HG03354 (cell line): ENCODE measurements around the gene FOLH1.
"Not testable (repeated sequence)": the region's sequence is repeated elsewhere in the genome, so short reads cannot be mapped to it uniquely, and the experiment has no call there.

Source experiments
- ATAC-seq: cut with Tn5 transposase; IDR thresholded peaks from one replicate; pipeline ENCODE4 v1.9.1; 2021; ENCODE audit warnings: mild to moderate bottlenecking; ENCODE audit not compliant: unreplicated experiment, poor library complexity, severe bottlenecking

FOLH1 gene

GRCh38 chr11:49208006-49208721 lies at the start of gene FOLH1:
FOLH1 (minus strand) TSS chr11:49208602; CDS start chr11:49208409, 193 bp downstream.
- no peak for ATAC-seq

- not testable (repeated sequence) for ATAC-seq
Observed at GRCh38 chr11:49255148-49255547, 46.7 kb upstream of the FOLH1 start.

- not testable (repeated sequence) for ATAC-seq
Observed at GRCh38 chr11:49251212-49251611, 42.8 kb upstream of the FOLH1 start.

GRCh38 chr11:49250398-49251115 lies 42.2 kb upstream of the FOLH1 start:
- not testable (repeated sequence) for ATAC-seq

- ATAC-seq = not testable (repeated sequence)
Observed at GRCh38 chr11:49249363-49249762, 41.0 kb upstream of the FOLH1 start.

GRCh38 chr11:49233685-49234084 lies 25.3 kb upstream of the FOLH1 start:
- ATAC-seq = not testable (repeated sequence)

- ATAC-seq = not testable (repeated sequence)
Observed at GRCh38 chr11:49233019-49233418, 24.6 kb upstream of the FOLH1 start.

- ATAC-seq = not testable (repeated sequence)
Observed at GRCh38 chr11:49231725-49232124, 23.3 kb upstream of the FOLH1 start.

GRCh38 chr11:49230534-49230933 lies 22.1 kb upstream of the FOLH1 start:
- ATAC-seq = not testable (repeated sequence)

GRCh38 chr11:49230001-49230400 lies 21.6 kb upstream of the FOLH1 start:
- ATAC-seq = not testable (repeated sequence)

GRCh38 chr11:49229136-49229535 lies 20.7 kb upstream of the FOLH1 start:
- ATAC-seq = not testable (repeated sequence)

GRCh38 chr11:49225255-49225785 lies 16.9 kb upstream of the FOLH1 start:
- not testable (repeated sequence) for ATAC-seq

GRCh38 chr11:49221112-49221511 lies 12.7 kb upstream of the FOLH1 start:
- no peak for ATAC-seq

GRCh38 chr11:49213026-49213560 lies 4.7 kb upstream of the FOLH1 start:
- ATAC-seq = no peak

- ATAC-seq = not testable (repeated sequence)
Observed at GRCh38 chr11:49206999-49207398, 1.4 kb downstream of the FOLH1 start.

- no peak for ATAC-seq
Observed at GRCh38 chr11:49202287-49202976, 6.0 kb downstream of the FOLH1 start.

- not testable (repeated sequence) for ATAC-seq
Observed at GRCh38 chr11:49196775-49197174, 11.6 kb downstream of the FOLH1 start.

- ATAC-seq = not testable (repeated sequence)
Observed at GRCh38 chr11:49196002-49196401, 12.4 kb downstream of the FOLH1 start.

- ATAC-seq = not testable (repeated sequence)
Observed at GRCh38 chr11:49190287-49190686, 18.1 kb downstream of the FOLH1 start.

GRCh38 chr11:49186225-49186624 lies 22.2 kb downstream of the FOLH1 start:
- ATAC-seq = not testable (repeated sequence)
